Activated naive CD4-positive, alpha-beta T cell treated with anti-CD3 and anti-CD28 coated beads for 36 hours (primary cell): ENCODE results near the gene KRTAP6-1. TPM values are rescaled to one million over a fixed set of nuclear protein-coding genes. Genes with fewer than 3 reads are reported as not detected.

Source experiments
- CTCF ChIA-PET: fragments of 350-600 bp; sonication (Branson Sonifier 250); formaldehyde crosslinking; loops from one replicate; lab custom pipeline; 2021; ENCODE audit warnings: antibody characterized with exemption; lab: Charles Lee
- DNase-seq: peaks from one replicate; pipeline ENCODE4 v3.0.0-alpha.2; 2020
- H3K27ac Mint-ChIP-seq: one replicate; pipeline ENCODE4 v1.8.0; 2021; ENCODE audit warnings: mild to moderate bottlenecking, mixed read lengths
- H3K27me3 Mint-ChIP-seq: one replicate; pipeline ENCODE4 v1.8.0; 2021; ENCODE audit warnings: low read depth, mixed read lengths
- H3K36me3 Mint-ChIP-seq: one replicate; pipeline ENCODE4 v1.8.0; 2021; ENCODE audit warnings: low read depth, mixed read lengths
- H3K4me1 Mint-ChIP-seq: one replicate; pipeline ENCODE4 v1.8.0; 2021; ENCODE audit warnings: low read depth, mixed read lengths
- H3K4me3 Mint-ChIP-seq: one replicate; pipeline ENCODE4 v1.8.0; 2021; ENCODE audit warnings: mild to moderate bottlenecking, moderate library complexity, mixed read lengths
- H3K9me3 Mint-ChIP-seq: one replicate; pipeline ENCODE4 v1.8.0; 2021; ENCODE audit warnings: mixed read lengths
- intact Hi-C: fragments of 100-400 bp; cut with micrococcal nuclease; formaldehyde crosslinking; loops from one replicate; pipeline ENCODE4 v1.15.1; 2023
- total RNA-seq, 2 experiments: library from RNA; stranded (reverse); gene quantifications; one replicate each; pipeline ENCODE4 v1.2.3, GENCODE V29; 2021

KRTAP6-1 gene
- not detected for total RNA-seq

- CTCF ChIA-PET = no interaction called here
- Mint-ChIP-seq H3K9me3 (peaks cover 4% of the 10 kb centered on the region), H3K27me3 (no peaks in the 10 kb centered on the region), H3K4me3 (no peak within 1 kb of the TSS), H3K27ac (no peak within 1 kb of the TSS), H3K36me3 (no peaks in the 10 kb centered on the region), H3K4me1 (no peaks in the 10 kb centered on the region)
- no peak for DNase-seq
- intact Hi-C loops = no loop called here
These were observed at the start of gene KRTAP6-1 for GRCh38 chr21:30613836-30614235. KRTAP6-1 (minus strand) TSS chr21:30613930; CDS start chr21:30613904, 26 bp downstream.

GRCh38 chr21:30652891-30653290, 39.2 kb upstream of the KRTAP6-1 start:
- no peak for DNase-seq
- intact Hi-C loops = no loop called here
- H3K36me3 Mint-ChIP-seq = no peaks in the 10 kb centered on the region
- H3K27ac Mint-ChIP-seq = no peak overlapping the region
- no peak overlapping the region for H3K4me3 Mint-ChIP-seq
- no peaks in the 10 kb centered on the region for H3K4me1 Mint-ChIP-seq
- H3K27me3 Mint-ChIP-seq = no peaks in the 10 kb centered on the region
- CTCF ChIA-PET = no interaction called here
- peaks cover 2% of the 10 kb centered on the region for H3K9me3 Mint-ChIP-seq

GRCh38 chr21:30646904-30647414, 33.2 kb upstream of the KRTAP6-1 start:
- Mint-ChIP-seq H3K27ac (no peak overlapping the region), H3K27me3 (no peaks in the 10 kb centered on the region), H3K4me3 (no peak overlapping the region), H3K36me3 (no peaks in the 10 kb centered on the region), H3K9me3 (peaks cover 2% of the 10 kb centered on the region), H3K4me1 (no peaks in the 10 kb centered on the region)
- CTCF ChIA-PET = no interaction called here
- intact Hi-C loops = no loop called here
- DNase-seq = no peak

- H3K4me1 Mint-ChIP-seq = no peaks in the 10 kb centered on the region
- no peaks in the 10 kb centered on the region for H3K27me3 Mint-ChIP-seq
- H3K4me3 Mint-ChIP-seq = no peak within 1 kb of the TSS
- CTCF ChIA-PET = interaction anchor here (0.6 kb wide), 1 partner anchor 205 kb away, joined by 3 read pairs; no protein-coding TSS in a partner anchor
- H3K36me3 Mint-ChIP-seq = no peaks in the 10 kb centered on the region
- intact Hi-C loops = no loop called here
- DNase-seq = no peak
- no peak within 1 kb of the TSS for H3K27ac Mint-ChIP-seq
- H3K9me3 Mint-ChIP-seq = peaks cover 2% of the 10 kb centered on the region
These were observed 28.8 kb upstream of the KRTAP6-1 start, which contains the start of gene KRTAP20-3 for GRCh38 chr21:30642564-30642963. KRTAP20-3 (plus strand) TSS chr21:30642864.

GRCh38 chr21:30638686-30639085, 25.0 kb upstream of the KRTAP6-1 start:
- Mint-ChIP-seq H3K27me3 (no peaks in the 10 kb centered on the region), H3K4me1 (no peaks in the 10 kb centered on the region), H3K4me3 (no peak overlapping the region), H3K27ac (no peak overlapping the region), H3K36me3 (no peaks in the 10 kb centered on the region), H3K9me3 (no peaks in the 10 kb centered on the region)
- CTCF ChIA-PET = no interaction called here
- intact Hi-C loops = no loop called here
- DNase-seq = no peak

- intact Hi-C loops = no loop called here
- Mint-ChIP-seq H3K27me3 (no peaks in the 10 kb centered on the region), H3K27ac (no peak within 1 kb of the TSS), H3K36me3 (no peaks in the 10 kb centered on the region), H3K9me3 (no peaks in the 10 kb centered on the region), H3K4me1 (no peaks in the 10 kb centered on the region), H3K4me3 (no peak within 1 kb of the TSS)
- CTCF ChIA-PET = no interaction called here
- DNase-seq = no peak
These were observed 21.2 kb upstream of the KRTAP6-1 start, which contains the start of gene KRTAP20-2 for GRCh38 chr21:30634906-30635305. KRTAP20-2 (plus strand) TSS chr21:30635206; CDS start chr21:30635264, 58 bp downstream.

- no peaks in the 10 kb centered on the region for H3K9me3 Mint-ChIP-seq
- H3K4me3 Mint-ChIP-seq = no peak overlapping the region
- no peak for DNase-seq
- intact Hi-C loops = no loop called here
- CTCF ChIA-PET = no interaction called here
- H3K36me3 Mint-ChIP-seq = no peaks in the 10 kb centered on the region
- no peaks in the 10 kb centered on the region for H3K4me1 Mint-ChIP-seq
- no peaks in the 10 kb centered on the region for H3K27me3 Mint-ChIP-seq
- no peak overlapping the region for H3K27ac Mint-ChIP-seq
These were observed 15.5 kb upstream of the KRTAP6-1 start for GRCh38 chr21:30629200-30629599.

- DNase-seq = no peak
- intact Hi-C loops = no loop called here
- CTCF ChIA-PET = no interaction called here
- Mint-ChIP-seq H3K4me3 (no peak overlapping the region), H3K27ac (no peak overlapping the region), H3K4me1 (no peaks in the 10 kb centered on the region), H3K9me3 (no peaks in the 10 kb centered on the region), H3K27me3 (no peaks in the 10 kb centered on the region), H3K36me3 (no peaks in the 10 kb centered on the region)
These were observed 14.4 kb upstream of the KRTAP6-1 start for GRCh38 chr21:30628109-30628508.

GRCh38 chr21:30625449-30626165, 11.9 kb upstream of the KRTAP6-1 start:
- Mint-ChIP-seq H3K27ac (no peak overlapping the region), H3K27me3 (no peaks in the 10 kb centered on the region), H3K9me3 (no peaks in the 10 kb centered on the region), H3K4me1 (no peaks in the 10 kb centered on the region), H3K4me3 (no peak overlapping the region), H3K36me3 (no peaks in the 10 kb centered on the region)
- intact Hi-C loops = no loop called here
- DNase-seq = no peak
- CTCF ChIA-PET = interaction anchor here (0.6 kb wide), 1 partner anchor 458 kb away, joined by 5 read pairs; no protein-coding TSS in a partner anchor

GRCh38 chr21:30623362-30623761, 9.6 kb upstream of the KRTAP6-1 start:
- Mint-ChIP-seq H3K36me3 (no peaks in the 10 kb centered on the region), H3K9me3 (no peaks in the 10 kb centered on the region), H3K4me3 (no peak overlapping the region), H3K27ac (no peak overlapping the region), H3K4me1 (no peaks in the 10 kb centered on the region), H3K27me3 (no peaks in the 10 kb centered on the region)
- CTCF ChIA-PET = no interaction called here
- intact Hi-C loops = no loop called here
- DNase-seq = no peak

- Mint-ChIP-seq H3K36me3 (no peaks in the 10 kb centered on the region), H3K9me3 (no peaks in the 10 kb centered on the region), H3K27ac (no peak within 1 kb of the TSS), H3K4me3 (no peak within 1 kb of the TSS), H3K27me3 (no peaks in the 10 kb centered on the region), H3K4me1 (no peaks in the 10 kb centered on the region)
- DNase-seq = no peak
- intact Hi-C loops = no loop called here
- CTCF ChIA-PET = no interaction called here
These were observed 6.8 kb upstream of the KRTAP6-1 start, which contains the start of gene KRTAP20-4 for GRCh38 chr21:30620522-30620921. KRTAP20-4 (plus strand) TSS chr21:30620627.

- intact Hi-C loops = no loop called here
- no peak overlapping the region for H3K4me3 Mint-ChIP-seq
- H3K36me3 Mint-ChIP-seq = no peaks in the 10 kb centered on the region
- H3K27ac Mint-ChIP-seq = no peak overlapping the region
- no peaks in the 10 kb centered on the region for H3K9me3 Mint-ChIP-seq
- CTCF ChIA-PET = no interaction called here
- H3K4me1 Mint-ChIP-seq = no peaks in the 10 kb centered on the region
- no peaks in the 10 kb centered on the region for H3K27me3 Mint-ChIP-seq
- DNase-seq = no peak
These were observed 6.3 kb upstream of the KRTAP6-1 start for GRCh38 chr21:30620080-30620479.

GRCh38 chr21:30616125-30616524, 2.4 kb upstream of the KRTAP6-1 start, which contains the start of gene KRTAP20-1:
KRTAP20-1 (plus strand) TSS chr21:30616425; CDS start chr21:30616455, 30 bp downstream.
- no peak within 1 kb of the TSS for H3K4me3 Mint-ChIP-seq
- no peaks in the 10 kb centered on the region for H3K27me3 Mint-ChIP-seq
- no peaks in the 10 kb centered on the region for H3K4me1 Mint-ChIP-seq
- H3K36me3 Mint-ChIP-seq = no peaks in the 10 kb centered on the region
- CTCF ChIA-PET = no interaction called here
- no peak within 1 kb of the TSS for H3K27ac Mint-ChIP-seq
- intact Hi-C loops = no loop called here
- no peaks in the 10 kb centered on the region for H3K9me3 Mint-ChIP-seq
- no peak for DNase-seq
